Nephron progenitor cell (in vitro differentiated cells): ENCODE results near the gene ZNF329.

Experiments used
- DNase-seq: peaks from one replicate; pipeline ENCODE4 v3.0.0; 2021
- H3K27ac Mint-ChIP-seq: 2 replicates; pipeline ENCODE4 v1.8.0; 2021; ENCODE audit warnings: mild to moderate bottlenecking, moderate library complexity, mixed read lengths
- H3K27me3 Mint-ChIP-seq: 2 replicates; pipeline ENCODE4 v1.8.0; 2021; ENCODE audit warnings: mild to moderate bottlenecking, low read depth, mixed read lengths; ENCODE audit not compliant: poor library complexity
- H3K36me3 Mint-ChIP-seq: 2 replicates; pipeline ENCODE4 v1.8.0; 2021; ENCODE audit warnings: low read depth, mixed read lengths
- H3K4me1 Mint-ChIP-seq: 2 replicates; pipeline ENCODE4 v1.8.0; 2021; ENCODE audit warnings: mixed read lengths
- H3K4me3 Mint-ChIP-seq: 2 replicates; pipeline ENCODE4 v1.8.0; 2021; ENCODE audit warnings: mild to moderate bottlenecking, moderate library complexity, mixed read lengths
- H3K9me3 Mint-ChIP-seq: 2 replicates; pipeline ENCODE4 v1.8.0; 2021; ENCODE audit warnings: mild to moderate bottlenecking, moderate library complexity, mixed read lengths
- TF ChIP-seq, protein P1 (sequence below): fragments of 200-600 bp; sonication (generic); IDR thresholded peaks from 2 replicates; pipeline ENCODE4 v1.5.0; 2021; ENCODE audit warnings: antibody characterized with exemption

The ZNF329 gene

GRCh38 chr19:58129284-58129683 lies 21.3 kb downstream of the ZNF329 start:
- H3K4me1 Mint-ChIP-seq: no peaks in the 10 kb centered on the region
- no peak overlapping the region for H3K27ac Mint-ChIP-seq
- no peak overlapping the region for H3K4me3 Mint-ChIP-seq
- peaks cover 6% of the 10 kb centered on the region for H3K27me3 Mint-ChIP-seq
- no peak for DNase-seq
- TF ChIP-seq, protein P1, sequence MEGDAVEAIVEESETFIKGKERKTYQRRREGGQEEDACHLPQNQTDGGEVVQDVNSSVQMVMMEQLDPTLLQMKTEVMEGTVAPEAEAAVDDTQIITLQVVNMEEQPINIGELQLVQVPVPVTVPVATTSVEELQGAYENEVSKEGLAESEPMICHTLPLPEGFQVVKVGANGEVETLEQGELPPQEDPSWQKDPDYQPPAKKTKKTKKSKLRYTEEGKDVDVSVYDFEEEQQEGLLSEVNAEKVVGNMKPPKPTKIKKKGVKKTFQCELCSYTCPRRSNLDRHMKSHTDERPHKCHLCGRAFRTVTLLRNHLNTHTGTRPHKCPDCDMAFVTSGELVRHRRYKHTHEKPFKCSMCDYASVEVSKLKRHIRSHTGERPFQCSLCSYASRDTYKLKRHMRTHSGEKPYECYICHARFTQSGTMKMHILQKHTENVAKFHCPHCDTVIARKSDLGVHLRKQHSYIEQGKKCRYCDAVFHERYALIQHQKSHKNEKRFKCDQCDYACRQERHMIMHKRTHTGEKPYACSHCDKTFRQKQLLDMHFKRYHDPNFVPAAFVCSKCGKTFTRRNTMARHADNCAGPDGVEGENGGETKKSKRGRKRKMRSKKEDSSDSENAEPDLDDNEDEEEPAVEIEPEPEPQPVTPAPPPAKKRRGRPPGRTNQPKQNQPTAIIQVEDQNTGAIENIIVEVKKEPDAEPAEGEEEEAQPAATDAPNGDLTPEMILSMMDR: no peak
- H3K9me3 Mint-ChIP-seq: peaks cover 100% of the 10 kb centered on the region
- H3K36me3 Mint-ChIP-seq: peaks cover 95% of the 10 kb centered on the region

DNA sequence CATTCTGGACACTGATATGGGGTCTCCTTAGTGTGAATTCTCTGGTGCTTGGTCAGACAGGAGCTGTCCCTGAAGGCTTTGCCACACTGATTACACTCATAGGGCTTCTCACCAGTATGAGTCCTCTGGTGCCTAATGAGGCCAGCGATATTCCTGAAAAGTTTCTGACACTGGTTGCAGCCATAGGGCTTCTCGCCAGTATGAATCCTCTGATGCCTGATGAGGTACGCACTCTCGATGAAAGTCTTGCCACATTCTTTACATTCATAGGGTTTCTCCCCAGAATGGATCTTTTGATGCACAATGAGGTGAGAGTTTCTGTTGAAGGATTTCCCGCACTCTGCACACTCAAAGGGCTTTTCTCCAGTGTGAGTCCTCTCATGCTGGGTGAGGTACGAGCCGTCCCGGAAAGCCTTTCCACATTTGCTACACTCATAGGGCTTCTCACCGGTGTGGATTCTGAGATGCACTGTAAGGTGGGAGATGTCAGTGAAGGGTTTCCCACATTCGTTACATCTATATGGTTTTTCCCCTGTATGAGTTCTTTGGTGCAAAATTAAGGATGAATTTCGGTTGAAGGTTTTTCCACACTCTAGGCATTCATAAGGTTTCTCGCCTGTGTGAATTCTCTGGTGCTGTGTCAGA lies 22.4 kb downstream of the ZNF329 start:
- no peaks in the 10 kb centered on the region for H3K27me3 Mint-ChIP-seq
- H3K27ac Mint-ChIP-seq: no peak overlapping the region
- H3K4me1 Mint-ChIP-seq: no peaks in the 10 kb centered on the region
- TF ChIP-seq, protein P1: no peak
- H3K9me3 Mint-ChIP-seq: peaks cover 100% of the 10 kb centered on the region
- peaks cover 90% of the 10 kb centered on the region for H3K36me3 Mint-ChIP-seq
- no peak overlapping the region for H3K4me3 Mint-ChIP-seq
- no peak for DNase-seq

DNA sequence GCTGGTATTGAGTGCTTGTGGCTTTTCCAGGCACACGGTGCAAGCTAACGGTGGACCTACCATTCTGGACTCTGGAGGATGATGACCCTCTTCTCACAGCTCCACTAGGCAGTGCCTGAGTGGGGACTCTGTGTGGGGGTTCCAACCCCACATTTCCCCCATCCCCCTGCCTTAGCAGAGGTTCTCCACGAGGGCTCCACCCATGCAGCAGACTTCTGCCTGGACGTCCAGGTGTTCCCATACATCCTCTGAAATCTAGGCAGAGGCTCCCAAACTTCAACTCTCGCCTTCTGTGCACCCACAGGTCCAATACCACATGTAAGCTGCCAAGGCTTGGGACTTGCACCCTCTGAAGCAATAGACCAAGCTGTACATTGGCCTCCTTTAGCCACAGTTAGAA lies 27.2 kb downstream of the ZNF329 start:
- Mint-ChIP-seq H3K27ac (no peak overlapping the region), H3K4me1 (no peaks in the 10 kb centered on the region), H3K36me3 (peaks cover 57% of the 10 kb centered on the region), H3K4me3 (no peak overlapping the region), H3K27me3 (no peaks in the 10 kb centered on the region), H3K9me3 (peaks cover 100% of the 10 kb centered on the region)
- DNase-seq: no peak
- TF ChIP-seq, protein P1: no peak

DNA sequence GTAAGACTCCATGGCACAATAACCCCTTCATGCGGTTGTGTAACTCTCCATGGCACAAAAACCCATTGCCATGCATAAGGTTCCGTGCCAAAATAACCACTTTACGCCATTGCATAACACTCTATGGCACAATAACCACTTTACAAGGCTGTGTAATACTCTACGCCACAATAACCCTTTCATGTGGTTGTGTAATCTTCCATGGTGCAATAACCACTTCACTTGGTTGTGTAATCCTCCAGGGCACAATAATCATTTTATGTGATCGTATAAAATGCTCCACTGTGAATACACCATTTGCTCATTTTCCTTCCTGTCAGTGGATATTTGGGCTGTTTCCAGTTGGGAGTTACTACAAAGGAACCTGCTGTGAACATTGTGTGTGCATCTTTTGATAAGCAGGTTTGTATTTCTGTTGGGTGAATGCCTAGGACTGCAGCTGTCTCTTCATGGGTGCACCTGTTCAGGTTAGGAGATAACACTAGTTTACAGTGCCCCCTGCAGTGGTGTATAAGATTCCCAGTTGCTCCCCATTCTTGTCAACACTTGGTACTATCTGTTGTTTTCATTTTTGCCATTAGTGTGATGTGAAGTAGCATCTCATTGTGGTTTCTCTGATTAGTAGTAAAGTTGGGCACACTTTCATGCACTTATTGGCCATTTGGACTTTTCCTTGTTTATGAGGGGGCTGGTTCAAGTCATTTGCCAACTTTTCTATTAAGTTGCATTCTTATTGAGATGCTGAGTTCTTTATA lies 31.4 kb downstream of the ZNF329 start:
- H3K4me3 Mint-ChIP-seq: no peak overlapping the region
- no peaks in the 10 kb centered on the region for H3K4me1 Mint-ChIP-seq
- TF ChIP-seq, protein P1: no peak
- H3K27ac Mint-ChIP-seq: no peak overlapping the region
- peaks cover 95% of the 10 kb centered on the region for H3K9me3 Mint-ChIP-seq
- H3K36me3 Mint-ChIP-seq: peaks cover 30% of the 10 kb centered on the region
- no peaks in the 10 kb centered on the region for H3K27me3 Mint-ChIP-seq
- no peak for DNase-seq

- Mint-ChIP-seq H3K27ac (no peak overlapping the region), H3K27me3 (peaks cover under 1% of the 10 kb centered on the region), H3K9me3 (peaks cover 92% of the 10 kb centered on the region), H3K4me1 (no peaks in the 10 kb centered on the region), H3K36me3 (peaks cover 26% of the 10 kb centered on the region), H3K4me3 (no peak overlapping the region)
- TF ChIP-seq, protein P1: no peak
- no peak for DNase-seq
Observed at GRCh38 chr19:58117841-58118575, 32.6 kb downstream of the ZNF329 start.
